Mammary epithelial cell (primary cell): ENCODE measurements around the gene PCCB.

Source experiments
- EZH2 ChIP-seq: IDR thresholded peaks from 2 replicates; pipeline ENCODE4 v1.6.1; 2012; ENCODE audit warnings: low read length, inconsistent platforms, borderline replicate concordance
- TF ChIP-seq, protein P1 (sequence below), 2 donors: IDR thresholded peaks in 1 of 2; conservative IDR thresholded peaks in 1 of 2; 2 replicates each; pipeline ENCODE4 v1.5.1; 2011 to 2012; ENCODE audit warnings: inconsistent platforms in 2 of 2, low read length in 2 of 2, mild to moderate bottlenecking in 2 of 2, control low read depth in 1 of 2, low read depth in 1 of 2; ENCODE audit not compliant: insufficient read depth in 1 of 2; ENCODE audit errors: extremely low read depth in 1 of 2

DNA sequence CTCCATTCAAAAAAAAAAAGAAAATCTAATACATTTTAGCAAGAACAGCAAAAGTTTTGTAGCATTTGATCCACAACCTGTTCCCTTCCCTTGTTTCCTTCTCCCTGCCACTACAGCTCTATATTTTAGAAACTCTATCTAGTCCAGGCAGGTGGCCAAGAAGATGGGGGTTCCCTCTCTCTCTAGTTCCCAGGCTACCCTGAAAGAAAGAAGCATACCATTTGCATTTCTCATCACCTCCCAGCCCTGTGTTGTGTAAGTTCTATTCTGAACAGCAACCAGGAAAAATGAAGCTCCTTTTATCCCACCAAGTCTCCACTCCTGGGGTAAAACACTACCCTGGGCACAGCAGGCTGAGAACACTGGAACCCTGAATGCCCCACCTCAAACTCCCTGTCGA, 100.0 kb downstream of the PCCB start:
- TF ChIP-seq, protein P1, sequence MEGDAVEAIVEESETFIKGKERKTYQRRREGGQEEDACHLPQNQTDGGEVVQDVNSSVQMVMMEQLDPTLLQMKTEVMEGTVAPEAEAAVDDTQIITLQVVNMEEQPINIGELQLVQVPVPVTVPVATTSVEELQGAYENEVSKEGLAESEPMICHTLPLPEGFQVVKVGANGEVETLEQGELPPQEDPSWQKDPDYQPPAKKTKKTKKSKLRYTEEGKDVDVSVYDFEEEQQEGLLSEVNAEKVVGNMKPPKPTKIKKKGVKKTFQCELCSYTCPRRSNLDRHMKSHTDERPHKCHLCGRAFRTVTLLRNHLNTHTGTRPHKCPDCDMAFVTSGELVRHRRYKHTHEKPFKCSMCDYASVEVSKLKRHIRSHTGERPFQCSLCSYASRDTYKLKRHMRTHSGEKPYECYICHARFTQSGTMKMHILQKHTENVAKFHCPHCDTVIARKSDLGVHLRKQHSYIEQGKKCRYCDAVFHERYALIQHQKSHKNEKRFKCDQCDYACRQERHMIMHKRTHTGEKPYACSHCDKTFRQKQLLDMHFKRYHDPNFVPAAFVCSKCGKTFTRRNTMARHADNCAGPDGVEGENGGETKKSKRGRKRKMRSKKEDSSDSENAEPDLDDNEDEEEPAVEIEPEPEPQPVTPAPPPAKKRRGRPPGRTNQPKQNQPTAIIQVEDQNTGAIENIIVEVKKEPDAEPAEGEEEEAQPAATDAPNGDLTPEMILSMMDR (conservative IDR thresholded peaks at IDR 0.05 in 1 of 2, IDR thresholded peaks at IDR 0.05 in 1 of 2; ENCODE audit: extremely low read depth in 1 of 2, insufficient read depth in 1 of 2, low read depth in 1 of 2, low read length in 2 of 2), result no peak
- no peak for TF ChIP-seq EZH2
